Tracheal epithelial cell (primary cell): Measurements from ENCODE around the gene NDUFA1. TPM values are rescaled to one million over a fixed set of nuclear protein-coding genes. Genes with fewer than 3 reads are reported as not detected.

Source experiments
- total RNA-seq: library from RNA; depleted of rRNA; stranded (reverse); fragments of >200 nt; gene quantifications from 2 replicates; pipeline ENCODE4 v1.2.1, GENCODE V29; 2014

NDUFA1 gene
- total RNA-seq, result 38.2 and 53.5 TPM in 2 replicates

DNA sequence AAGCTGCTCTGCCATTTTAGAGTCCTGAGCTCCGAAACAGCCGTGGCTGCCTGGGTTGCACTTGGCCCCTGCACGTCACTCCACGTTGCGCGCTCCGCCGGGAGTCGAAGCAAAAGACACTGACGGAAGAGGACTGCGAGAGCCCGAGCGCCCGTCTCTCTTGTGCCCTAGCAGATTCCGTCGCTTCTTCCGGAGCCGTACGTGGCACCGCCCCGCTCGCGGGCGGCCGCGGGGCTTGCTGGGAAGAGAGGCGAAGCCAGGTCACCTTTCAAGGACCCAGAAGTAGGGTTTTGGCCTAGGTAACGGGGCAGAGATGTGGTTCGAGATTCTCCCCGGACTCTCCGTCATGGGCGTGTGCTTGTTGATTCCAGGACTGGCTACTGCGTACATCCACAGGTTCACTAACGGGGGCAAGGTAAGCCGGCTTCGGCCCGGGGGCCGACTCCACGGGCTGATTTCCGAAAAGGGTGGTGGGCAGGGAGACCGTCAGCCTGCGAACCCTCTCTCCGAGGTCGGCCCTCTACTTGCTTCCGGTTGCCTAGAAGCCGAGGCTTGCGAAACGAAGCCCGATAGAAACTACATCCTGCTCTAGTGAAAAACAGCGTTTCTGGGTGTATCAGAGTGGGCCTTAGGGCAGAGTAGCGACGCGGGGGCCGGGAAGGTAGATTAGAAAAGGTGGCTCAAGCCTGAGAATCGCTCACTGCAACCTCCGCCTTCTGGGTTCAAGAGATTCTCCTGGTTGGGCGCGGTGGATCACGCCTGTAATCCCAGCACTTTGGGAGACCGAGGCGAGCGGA is at the start of gene NDUFA1, which contains the start of gene RNF113A:
TSS of gene NDUFA1 (plus strand) at position 234 of the 797 bp plus-strand sequence. CDS start at position 314, 80 bp downstream.
TSS of gene RNF113A (minus strand) at position 135 of the 797 bp plus-strand sequence. CDS start at position 15, 120 bp downstream.

DNA sequence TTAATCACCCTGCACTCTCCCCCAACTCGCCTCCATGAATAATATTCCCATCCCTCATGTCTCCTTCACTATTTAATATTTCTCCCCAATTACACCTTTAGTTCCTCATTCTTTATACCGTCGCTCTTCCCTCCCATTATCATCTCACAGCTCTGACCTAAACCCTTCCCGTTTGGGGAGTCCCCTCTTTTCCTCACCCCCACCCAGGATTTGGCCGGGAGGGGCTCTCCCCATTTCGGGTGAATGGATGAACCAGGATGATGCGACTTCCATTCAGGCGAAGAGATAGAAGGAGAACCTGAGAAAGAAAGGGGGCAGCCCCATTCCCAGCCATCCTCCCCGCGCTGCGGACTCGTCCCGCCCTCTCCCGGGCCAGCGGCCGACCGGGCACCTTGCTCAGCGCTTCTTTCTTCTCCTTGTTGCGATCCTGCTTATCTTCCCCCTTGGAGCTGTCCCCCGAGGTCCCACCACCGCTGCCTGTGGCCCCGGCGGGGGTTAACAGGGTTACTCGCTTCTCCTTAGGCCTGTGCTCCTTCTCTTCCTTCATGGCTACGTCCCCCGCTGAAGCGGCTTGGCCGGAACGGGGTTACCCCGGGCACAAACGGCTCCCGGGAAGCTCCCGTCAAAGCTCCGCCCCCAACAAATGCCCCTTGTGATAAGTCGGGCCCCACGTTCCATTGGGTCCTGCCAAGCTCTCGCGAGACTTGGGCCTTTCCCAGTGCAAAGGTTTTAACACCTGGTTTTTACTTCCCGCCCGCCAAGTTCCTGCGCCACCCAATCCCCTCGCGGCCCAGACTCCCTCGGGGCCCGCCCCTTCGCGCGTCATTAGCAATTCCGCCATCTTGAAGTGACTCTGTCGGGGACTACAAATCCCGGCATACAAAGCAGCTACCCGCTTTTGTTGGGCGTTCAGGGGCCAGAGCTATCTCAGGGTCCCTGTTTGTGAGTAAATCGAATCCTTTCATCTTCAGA is 19.0 kb upstream of the NDUFA1 start, which contains the start of gene UPF3B:
TSS of gene UPF3B (minus strand) at position 582 of the 972 bp plus-strand sequence. CDS start at position 547, 35 bp downstream.

DNA sequence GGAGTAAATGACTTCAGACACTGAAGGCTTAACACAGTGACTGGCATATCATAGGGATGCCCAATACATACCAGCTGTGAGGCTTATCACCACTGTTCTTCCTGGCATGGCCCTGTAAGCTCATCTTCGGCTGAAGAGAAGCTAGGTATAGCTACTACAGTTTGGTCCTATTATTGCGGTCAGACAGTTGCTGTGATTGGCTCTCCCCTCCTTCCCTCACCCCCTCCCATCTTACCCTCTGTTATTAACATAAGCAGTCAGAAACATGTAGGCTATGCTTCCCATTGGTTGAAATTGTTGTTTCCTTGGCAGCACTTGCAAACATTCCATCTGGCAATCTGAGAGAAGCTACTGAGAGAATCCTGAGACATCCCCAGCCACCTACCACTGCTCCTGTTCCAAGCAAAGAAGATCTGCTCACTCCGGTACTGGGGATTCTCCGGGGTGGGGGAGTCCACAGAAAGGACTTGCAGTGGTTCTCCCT is 24.3 kb downstream of the NDUFA1 start, which contains the start of gene AKAP14:
TSS of gene AKAP14 (plus strand) at position 51 of the 484 bp plus-strand sequence. CDS start 7,331 bp downstream, outside the sequence.

Other genes starting within 250 kb of the NDUFA1 start
- gene SEPTIN6, start 178.7 kb upstream of the NDUFA1 start, total RNA-seq, result 2.8 and 7.5 TPM in 2 replicates
- gene SOWAHD, start 113.2 kb upstream of the NDUFA1 start, total RNA-seq, result 0.24 and 0.43 TPM in 2 replicates
- 7,919 and 13,177 TPM in 2 replicates for gene RPL39, start 80.2 kb upstream of the NDUFA1 start, total RNA-seq
- gene UPF3B, start 18.9 kb upstream of the NDUFA1 start, total RNA-seq, result 0.43 and 1.7 TPM in 2 replicates
- gene RNF113A, start 99 bp upstream of the NDUFA1 start, total RNA-seq, result 14.7 and 16.8 TPM in 2 replicates
- gene AKAP14, start 24.1 kb downstream of the NDUFA1 start, total RNA-seq, result 0.64 TPM in 1 of 2 replicates, not detected in the other
- 2.9 and 4.0 TPM in 2 replicates for gene NKAP, start 71.9 kb downstream of the NDUFA1 start, total RNA-seq
- gene RHOXF2B, start 205.9 kb downstream of the NDUFA1 start, total RNA-seq, result under 0.01 TPM in 1 of 2 replicates, not detected in the other
- gene RHOXF1, start 244.1 kb downstream of the NDUFA1 start, total RNA-seq, result not detected in 2 replicates